ENCODE measurements around the gene NRAP.
"Not testable (repeated sequence)": the region's sequence is repeated elsewhere in the genome, so short reads cannot be mapped to it uniquely, and the experiment has no call there.

NRAP gene

GRCh38 chr10:113689057-113689456 lies 25.2 kb upstream of the NRAP start:
- no peak for DNase-seq
- in situ Hi-C loops (cut with MboI; ENCODE audit: low pct_unique_long_range_greater_than_20kb, low sequenced_read_pairs): no loop called here

GRCh38 chr10:113687037-113687436 lies 23.2 kb upstream of the NRAP start:
- in situ Hi-C loops (cut with MboI; ENCODE audit: low pct_unique_long_range_greater_than_20kb, low sequenced_read_pairs): no loop called here
- DNase-seq: no peak

GRCh38 chr10:113686028-113686427 lies 22.2 kb upstream of the NRAP start:
- no peak for DNase-seq
- in situ Hi-C loops (cut with MboI; ENCODE audit: low pct_unique_long_range_greater_than_20kb, low sequenced_read_pairs): no loop called here

- no peak for DNase-seq
- in situ Hi-C loops (cut with MboI; ENCODE audit: low pct_unique_long_range_greater_than_20kb, low sequenced_read_pairs): no loop called here
Observed at GRCh38 chr10:113683300-113683699, 19.5 kb upstream of the NRAP start.

DNA sequence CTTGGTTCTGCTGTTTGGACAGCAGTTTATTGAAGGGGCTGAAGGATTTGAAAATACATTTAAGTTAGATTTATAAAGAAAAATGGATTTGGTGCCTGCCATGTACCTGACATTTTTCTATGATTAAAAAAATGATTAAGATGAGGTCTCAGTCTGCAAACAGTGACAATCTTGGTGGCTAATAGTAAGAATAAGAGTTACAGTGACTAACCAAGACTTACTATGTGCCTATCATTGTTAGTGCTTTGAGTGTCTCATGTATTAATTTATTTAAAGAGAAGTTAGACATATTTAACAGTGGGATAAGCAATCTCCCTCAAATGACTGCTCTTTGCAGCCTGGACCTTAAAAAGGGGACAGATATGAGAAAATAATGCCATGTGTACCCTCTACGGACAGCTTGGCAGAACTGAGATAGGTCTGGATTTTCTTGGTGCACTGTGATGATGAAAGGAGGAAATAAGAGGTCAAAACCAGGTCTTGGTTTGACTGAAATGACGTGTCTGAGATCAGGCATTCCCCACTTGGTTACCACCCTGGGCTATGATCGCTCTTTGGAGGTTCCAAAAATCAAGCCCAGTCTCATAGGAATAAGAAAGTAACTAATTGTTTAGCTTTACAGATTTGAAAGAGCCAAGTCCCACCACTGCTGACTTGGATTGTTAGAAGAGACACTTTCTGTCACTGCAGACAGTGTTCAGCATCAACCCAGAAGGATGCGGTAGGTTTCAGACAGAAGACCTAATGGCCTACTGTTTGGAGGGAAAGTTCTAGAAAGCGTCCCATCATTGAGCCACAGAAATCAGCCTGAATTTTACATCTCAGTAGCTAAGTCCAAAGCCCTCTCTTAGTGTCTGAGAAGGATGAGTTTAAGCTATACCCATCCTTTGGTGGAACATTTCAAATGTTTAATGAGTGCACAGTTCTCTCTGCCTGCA lies 18.0 kb upstream of the NRAP start:
- in situ Hi-C loops (cut with MboI; ENCODE audit: low pct_unique_long_range_greater_than_20kb, low sequenced_read_pairs): no loop called here
- DNase-seq: no peak

DNA sequence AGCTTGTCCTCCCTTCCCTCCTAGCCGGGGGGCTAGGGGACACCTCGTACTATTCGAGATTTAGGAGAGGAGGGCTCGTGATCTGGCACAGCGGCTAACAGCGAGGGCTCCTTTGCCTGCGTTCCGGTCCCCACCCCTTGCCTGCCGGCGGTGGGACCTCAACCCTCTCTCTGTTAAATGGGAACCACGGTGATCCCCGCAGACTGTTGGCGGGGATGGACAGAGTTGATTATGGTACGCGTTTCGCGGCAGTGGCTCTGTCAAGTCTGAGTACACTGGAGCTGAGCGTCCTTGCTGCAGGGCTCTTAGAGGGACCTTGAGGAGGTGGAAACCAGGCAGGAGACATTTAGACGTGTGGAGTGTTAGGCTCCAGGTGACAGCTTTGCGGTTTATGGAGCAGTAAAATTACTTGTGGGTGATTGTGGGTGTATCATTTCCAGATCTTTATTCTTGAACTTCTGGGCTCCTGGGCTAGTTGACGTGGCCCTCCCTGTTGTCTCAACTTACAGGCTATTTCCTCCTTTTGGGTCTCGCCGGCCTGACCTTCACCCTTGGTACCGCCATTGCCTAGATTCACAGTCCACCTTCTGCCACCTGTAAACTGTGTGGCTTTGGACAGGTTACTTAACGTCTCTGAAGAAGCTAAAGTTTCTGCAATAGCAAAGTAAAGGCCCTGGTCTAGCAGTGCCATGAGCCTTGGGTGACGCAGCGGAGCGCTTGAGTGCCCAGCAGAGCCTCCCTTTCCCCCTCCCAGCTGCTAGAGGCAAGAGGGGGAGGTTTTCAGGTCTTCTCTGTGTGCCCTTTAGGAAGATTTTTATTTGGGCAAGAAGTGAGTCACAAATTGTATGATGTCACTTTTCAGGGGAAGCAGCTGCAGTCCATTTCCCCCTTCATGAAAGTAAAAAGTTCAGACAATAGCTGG lies 16.6 kb upstream of the NRAP start:
- in situ Hi-C loops (cut with MboI; ENCODE audit: low pct_unique_long_range_greater_than_20kb, low sequenced_read_pairs): no loop called here
- DNase-seq: peak; percentile 75

GRCh38 chr10:113679463-113680189 lies 15.8 kb upstream of the NRAP start, which contains the start of gene CASP7:
Gene CASP7 (plus strand): TSS chr10:113679912. CDS start chr10:113697494, 17,582 bp downstream.
- DNase-seq: peak; percentile 92
- in situ Hi-C loops (cut with MboI; ENCODE audit: low pct_unique_long_range_greater_than_20kb, low sequenced_read_pairs): no loop called here

DNA sequence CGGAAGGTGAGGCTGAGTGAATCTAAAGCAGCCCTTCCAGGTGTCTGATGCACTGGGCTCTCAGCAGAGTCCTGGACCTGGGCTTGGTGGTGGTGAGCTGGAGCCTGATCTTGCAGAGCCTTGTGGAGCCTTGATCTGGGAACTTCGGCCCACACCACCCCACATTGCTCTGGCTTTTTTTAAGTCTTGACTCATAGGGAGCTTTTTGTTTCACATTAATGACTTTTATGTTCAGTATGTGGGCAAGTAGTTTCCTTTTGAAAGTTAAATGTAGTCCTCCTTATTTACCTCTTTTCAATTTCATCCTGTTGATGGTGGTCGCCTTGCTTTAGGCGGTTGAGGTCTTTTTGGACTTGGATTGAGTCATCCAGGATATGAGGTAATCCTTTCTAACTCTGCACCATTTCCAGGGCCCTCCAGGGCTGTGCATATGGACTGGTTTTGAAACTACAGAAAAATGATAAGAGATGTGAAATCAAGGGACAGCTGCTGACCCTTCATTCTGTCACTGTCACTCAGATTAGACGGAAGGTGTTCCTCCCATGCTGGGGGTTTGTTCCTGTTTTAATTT lies 2.9 kb upstream of the NRAP start:
- in situ Hi-C loops (cut with MboI; ENCODE audit: low pct_unique_long_range_greater_than_20kb, low sequenced_read_pairs): no loop called here
- DNase-seq: no peak

DNA sequence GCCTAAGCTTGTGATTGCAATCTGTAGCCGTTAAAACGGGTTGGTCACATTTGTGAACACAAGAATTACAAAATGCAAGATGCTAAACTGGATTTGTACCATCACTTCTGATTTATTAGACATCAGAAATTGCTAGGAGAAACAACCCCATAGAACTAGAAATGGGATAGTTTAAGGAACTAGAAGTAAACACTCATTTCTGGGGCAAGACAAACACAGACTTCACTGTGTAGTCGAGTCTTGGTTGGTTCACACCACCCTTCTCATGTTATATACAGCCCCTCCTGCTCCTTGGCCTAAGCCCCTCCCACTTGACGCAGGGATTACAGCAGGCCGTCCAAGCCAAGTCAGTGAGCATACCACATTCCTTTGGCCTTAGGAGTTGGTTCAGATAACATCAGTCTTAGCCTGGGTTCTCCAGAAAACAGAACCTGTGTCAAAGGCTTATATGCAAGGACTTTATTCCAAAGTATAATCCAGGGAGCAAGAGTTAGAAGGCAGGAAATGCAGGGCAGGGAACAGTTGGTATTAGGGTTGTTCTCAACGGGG lies 2.0 kb upstream of the NRAP start:
- in situ Hi-C loops (cut with MboI; ENCODE audit: low pct_unique_long_range_greater_than_20kb, low sequenced_read_pairs): no loop called here
- DNase-seq: no peak

DNA sequence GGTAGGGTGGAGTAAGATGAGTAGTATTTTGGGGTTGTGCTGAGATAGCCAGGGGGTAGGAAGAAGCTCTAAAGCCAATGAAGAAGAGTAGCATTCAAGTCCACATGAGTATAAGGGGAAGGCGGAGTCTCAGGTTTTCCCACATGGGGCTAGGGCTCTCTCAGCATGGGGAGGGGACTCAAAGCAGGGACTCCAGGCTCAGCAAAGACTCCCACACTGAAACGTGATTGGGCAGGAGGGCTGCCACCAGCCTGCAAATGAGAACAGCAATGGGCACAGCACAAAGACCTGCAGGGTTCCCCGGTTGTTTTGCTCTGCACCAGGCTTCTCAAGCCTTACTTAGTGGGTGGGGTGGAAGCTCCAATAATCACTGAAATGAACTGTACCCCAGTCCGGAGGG lies 1.5 kb upstream of the NRAP start:
- in situ Hi-C loops (cut with MboI; ENCODE audit: low pct_unique_long_range_greater_than_20kb, low sequenced_read_pairs): no loop called here
- no peak for DNase-seq

- no peak for DNase-seq
- in situ Hi-C loops (cut with MboI; ENCODE audit: low pct_unique_long_range_greater_than_20kb, low sequenced_read_pairs): no loop called here
Observed at GRCh38 chr10:113663142-113663541, 699 bp downstream of the NRAP start.

GRCh38 chr10:113661332-113661731 lies 2.5 kb downstream of the NRAP start:
- no peak for DNase-seq
- in situ Hi-C loops (cut with MboI; ENCODE audit: low pct_unique_long_range_greater_than_20kb, low sequenced_read_pairs): no loop called here

GRCh38 chr10:113657544-113657943 lies 6.3 kb downstream of the NRAP start:
- DNase-seq: no peak
- in situ Hi-C loops (cut with MboI; ENCODE audit: low pct_unique_long_range_greater_than_20kb, low sequenced_read_pairs): no loop called here

DNA sequence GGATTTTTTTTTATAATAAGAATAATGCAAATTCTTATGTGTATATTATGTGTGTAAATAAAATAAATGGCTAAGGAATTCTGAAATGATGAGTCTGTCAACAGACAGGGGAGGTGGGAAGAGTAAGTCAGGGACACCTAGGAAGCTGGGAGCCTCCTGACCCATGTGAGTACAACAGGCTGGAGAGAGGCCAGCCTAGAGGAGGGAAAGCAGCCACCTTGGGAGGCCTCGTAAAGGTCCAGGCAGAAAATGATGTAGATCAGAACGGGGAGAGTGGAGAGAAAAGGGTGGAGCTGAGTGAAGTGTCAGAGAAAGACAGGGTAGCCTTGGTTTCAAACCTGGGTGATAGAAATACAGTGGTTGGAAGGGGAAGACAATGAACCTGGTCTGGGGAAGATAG lies 6.9 kb downstream of the NRAP start:
- in situ Hi-C loops (cut with MboI; ENCODE audit: low pct_unique_long_range_greater_than_20kb, low sequenced_read_pairs): no loop called here

GRCh38 chr10:113652456-113652855 lies 11.4 kb downstream of the NRAP start:
- in situ Hi-C loops (cut with MboI; ENCODE audit: low pct_unique_long_range_greater_than_20kb, low sequenced_read_pairs); DNase-seq: not testable (repeated sequence)

More for the DNA sequence above, 6.9 kb downstream of the NRAP start:
- DNase-seq: no peak

- DNase-seq: no peak
- in situ Hi-C loops (cut with MboI; ENCODE audit: low pct_unique_long_range_greater_than_20kb, low sequenced_read_pairs): no loop called here
Observed at GRCh38 chr10:113651898-113652297, 11.9 kb downstream of the NRAP start.

- in situ Hi-C loops (cut with MboI; ENCODE audit: low pct_unique_long_range_greater_than_20kb, low sequenced_read_pairs): no loop called here
- DNase-seq: no peak
Observed at GRCh38 chr10:113651021-113651420, 12.8 kb downstream of the NRAP start.

- in situ Hi-C loops (cut with MboI; ENCODE audit: low pct_unique_long_range_greater_than_20kb, low sequenced_read_pairs): no loop called here
- no peak for DNase-seq
Observed at GRCh38 chr10:113650172-113650571, 13.7 kb downstream of the NRAP start.

DNA sequence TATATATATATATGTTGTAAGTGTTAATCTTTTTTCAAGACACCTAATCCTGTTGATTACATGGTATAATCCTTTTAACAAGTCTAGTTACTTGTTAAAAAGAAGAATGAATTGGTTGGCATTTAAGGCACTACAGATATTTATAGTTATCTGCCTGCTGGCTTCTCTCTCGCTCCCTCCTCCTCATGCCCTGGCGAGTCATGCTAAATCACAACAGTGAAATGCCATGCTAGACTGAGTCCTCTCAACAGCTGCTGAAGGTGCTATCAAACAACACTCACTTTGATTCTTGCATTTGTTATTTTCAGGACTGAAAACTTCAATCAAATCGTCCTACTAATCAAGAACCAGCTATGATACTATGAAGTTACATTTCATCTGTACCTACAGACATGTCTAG lies 15.4 kb downstream of the NRAP start:
- no peak for DNase-seq
- in situ Hi-C loops (cut with MboI; ENCODE audit: low pct_unique_long_range_greater_than_20kb, low sequenced_read_pairs): no loop called here
